Measurements from ENCODE around the gene BCDIN3D.

- no peak for TF ChIP-seq CTCF (IDR thresholded peaks at IDR 0.05; ENCODE audit: low read depth, low read length)
- TF ChIP-seq MAX (IDR thresholded peaks at IDR 0.05; ENCODE audit: low read depth, low read length): no peak
- no peak for TF ChIP-seq POLR2A (IDR thresholded peaks at IDR 0.05; ENCODE audit: extremely low read depth, insufficient read length)
Measured at GRCh38 chr12:49832836-49833421, 10.0 kb downstream of the BCDIN3D start.

Measured in NB4 (cell line).